HFF-Myc (cell line): ENCODE measurements around the gene DTYMK.

Source experiments
- DNase-seq: peaks from one replicate; pipeline ENCODE4 v3.0.0-alpha.2; 2011; ENCODE audit warnings: low read depth; ENCODE audit errors: extremely low read depth
- H3K4me3 ChIP-seq: replicated peaks from 2 replicates; pipeline ENCODE4 v1.5.1; 2011; ENCODE audit warnings: low read depth, mild to moderate bottlenecking, control low read depth, low read length
- CTCF ChIP-seq: IDR thresholded peaks from 2 replicates; pipeline ENCODE4 v1.5.1; 2012; ENCODE audit warnings: mild to moderate bottlenecking, low read depth, low read length, control low read depth; ENCODE audit errors: missing control alignments

The DTYMK gene

GRCh38 chr2:241636182-241637017, 50.2 kb downstream of the DTYMK start:
- TF ChIP-seq CTCF, result no peak
- no peak for DNase-seq
- peak overlapping the region; percentile 82 for H3K4me3 ChIP-seq

- peak overlapping the region; percentile 82 for H3K4me3 ChIP-seq
- TF ChIP-seq CTCF, result no peak
- no peak for DNase-seq
These were observed 50.9 kb downstream of the DTYMK start for GRCh38 chr2:241635756-241636155.

GRCh38 chr2:241633561-241633960, 53.1 kb downstream of the DTYMK start:
- no peak for DNase-seq
- TF ChIP-seq CTCF, result no peak
- H3K4me3 ChIP-seq, result no peak overlapping the region

GRCh38 chr2:241632478-241633325, 53.9 kb downstream of the DTYMK start:
- no peak for TF ChIP-seq CTCF
- DNase-seq, result no peak
- H3K4me3 ChIP-seq, result no peak overlapping the region

- DNase-seq, result no peak
- no peak overlapping the region for H3K4me3 ChIP-seq
- TF ChIP-seq CTCF, result no peak
These were observed 56.7 kb downstream of the DTYMK start for GRCh38 chr2:241629762-241630435.

GRCh38 chr2:241627675-241628074, 58.9 kb downstream of the DTYMK start:
- no peak for DNase-seq
- no peak for TF ChIP-seq CTCF
- no peak overlapping the region for H3K4me3 ChIP-seq
